ENCODE results near the gene WDR64.
"Not testable (repeated sequence)": the region's sequence is repeated elsewhere in the genome, so short reads cannot be mapped to it uniquely, and the experiment has no call there.

WDR64 gene

DNA sequence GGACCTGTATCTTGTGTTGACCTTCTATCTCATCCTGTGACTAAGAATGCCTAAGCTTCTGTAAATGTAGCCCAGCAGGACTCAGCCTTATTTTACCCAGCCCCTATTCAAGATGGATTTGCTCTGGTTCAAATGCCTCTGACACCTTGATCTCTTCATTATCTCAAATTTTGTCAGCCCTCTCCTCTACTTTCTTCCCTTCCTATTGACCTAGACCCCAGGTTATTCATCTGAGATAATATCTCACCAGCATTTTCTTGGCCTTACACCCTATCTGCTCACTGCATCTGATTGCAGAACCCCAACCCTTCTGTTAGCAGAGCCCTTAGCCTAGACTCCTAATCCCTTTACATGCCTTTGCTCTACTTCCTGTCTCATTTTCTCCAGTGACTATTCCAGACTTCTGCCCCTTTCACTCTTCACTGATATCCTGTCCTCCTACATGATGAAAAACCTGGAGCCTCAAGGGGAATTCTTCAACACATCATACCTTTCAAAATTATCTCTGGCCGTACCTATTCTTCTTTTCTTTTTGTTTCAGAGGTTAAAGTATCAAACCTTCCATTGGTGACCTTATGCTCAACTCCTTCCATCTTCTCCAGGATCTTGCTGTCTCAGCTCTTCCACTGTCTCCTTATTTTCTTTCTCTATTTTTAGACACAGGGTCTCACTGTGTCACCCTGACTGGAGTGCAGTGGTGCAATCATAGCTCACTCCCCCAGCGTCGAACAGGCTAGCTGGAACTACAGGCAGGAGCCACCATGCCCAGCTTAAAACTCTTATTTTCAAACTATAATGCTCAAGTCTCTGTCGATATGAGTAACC is 44.9 kb downstream of the WDR64 start:
- Histone ChIP-seq H3K4me3 (ENCODE audit: low read length) (no peak overlapping the region), H3K27me3 (ENCODE audit: control insufficient read depth, insufficient read depth, low read length) (no peaks in the 10 kb centered on the region), H3K9ac (ENCODE audit: low read length) (no peak overlapping the region), H3K4me1 (ENCODE audit: control insufficient read depth, insufficient read depth, low read length) (no peaks in the 10 kb centered on the region), H3K36me3 (ENCODE audit: control insufficient read depth, insufficient read depth, low read length) (no peaks in the 10 kb centered on the region), H3K9me3 (ENCODE audit: control insufficient read depth, low read length) (no peaks in the 10 kb centered on the region)

DNA sequence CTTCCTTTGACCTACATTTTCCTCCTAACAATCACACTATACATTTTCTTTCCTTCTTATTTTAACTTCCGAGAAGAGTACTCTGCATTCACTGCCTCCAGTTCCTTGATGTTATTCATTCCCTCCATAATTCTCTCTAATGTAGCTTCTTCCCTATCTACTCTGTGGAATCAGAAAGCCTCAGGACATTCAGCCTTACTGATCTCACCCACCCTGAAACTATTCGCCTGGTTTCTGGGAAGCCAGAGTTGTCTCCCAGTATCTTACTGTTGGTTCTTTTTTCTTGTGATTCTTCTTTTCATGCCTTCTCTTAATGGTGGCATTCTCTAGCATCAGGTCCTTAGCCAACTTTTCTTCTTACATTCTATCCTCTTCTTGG is 45.5 kb downstream of the WDR64 start:
- no peaks in the 10 kb centered on the region for H3K9me3 ChIP-seq (ENCODE audit: control insufficient read depth, low read length)
- H3K4me1 ChIP-seq (ENCODE audit: control insufficient read depth, insufficient read depth, low read length), result no peaks in the 10 kb centered on the region
- H3K4me3 ChIP-seq (ENCODE audit: low read length), result no peak overlapping the region
- H3K36me3 ChIP-seq (ENCODE audit: control insufficient read depth, insufficient read depth, low read length), result no peaks in the 10 kb centered on the region
- no peak overlapping the region for H3K9ac ChIP-seq (ENCODE audit: low read length)
- no peaks in the 10 kb centered on the region for H3K27me3 ChIP-seq (ENCODE audit: control insufficient read depth, insufficient read depth, low read length)

DNA sequence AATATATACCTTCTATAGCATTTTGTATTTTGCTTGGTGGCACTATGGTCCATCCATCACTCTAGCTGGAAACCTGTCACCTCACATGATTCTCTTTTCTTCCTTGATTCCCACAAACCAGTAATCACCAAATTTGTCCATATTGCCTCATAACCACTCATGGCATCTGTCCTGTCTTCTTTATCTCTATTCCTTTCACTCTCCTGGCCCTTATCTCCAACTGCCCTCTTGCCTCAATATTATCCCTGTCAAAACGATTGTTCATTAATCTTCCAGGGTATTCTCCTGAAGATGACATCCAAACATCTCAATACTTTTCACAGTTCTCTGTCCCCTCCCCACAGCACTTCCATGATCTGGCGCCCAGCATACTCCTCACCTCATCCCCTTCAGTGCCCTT is 46.1 kb downstream of the WDR64 start:
- H3K36me3 ChIP-seq (ENCODE audit: control insufficient read depth, insufficient read depth, low read length), result no peaks in the 10 kb centered on the region
- no peaks in the 10 kb centered on the region for H3K9me3 ChIP-seq (ENCODE audit: control insufficient read depth, low read length)
- H3K4me1 ChIP-seq (ENCODE audit: control insufficient read depth, insufficient read depth, low read length), result no peaks in the 10 kb centered on the region
- no peak overlapping the region for H3K4me3 ChIP-seq (ENCODE audit: low read length)
- H3K27me3 ChIP-seq (ENCODE audit: control insufficient read depth, insufficient read depth, low read length), result no peaks in the 10 kb centered on the region
- no peak overlapping the region for H3K9ac ChIP-seq (ENCODE audit: low read length)

DNA sequence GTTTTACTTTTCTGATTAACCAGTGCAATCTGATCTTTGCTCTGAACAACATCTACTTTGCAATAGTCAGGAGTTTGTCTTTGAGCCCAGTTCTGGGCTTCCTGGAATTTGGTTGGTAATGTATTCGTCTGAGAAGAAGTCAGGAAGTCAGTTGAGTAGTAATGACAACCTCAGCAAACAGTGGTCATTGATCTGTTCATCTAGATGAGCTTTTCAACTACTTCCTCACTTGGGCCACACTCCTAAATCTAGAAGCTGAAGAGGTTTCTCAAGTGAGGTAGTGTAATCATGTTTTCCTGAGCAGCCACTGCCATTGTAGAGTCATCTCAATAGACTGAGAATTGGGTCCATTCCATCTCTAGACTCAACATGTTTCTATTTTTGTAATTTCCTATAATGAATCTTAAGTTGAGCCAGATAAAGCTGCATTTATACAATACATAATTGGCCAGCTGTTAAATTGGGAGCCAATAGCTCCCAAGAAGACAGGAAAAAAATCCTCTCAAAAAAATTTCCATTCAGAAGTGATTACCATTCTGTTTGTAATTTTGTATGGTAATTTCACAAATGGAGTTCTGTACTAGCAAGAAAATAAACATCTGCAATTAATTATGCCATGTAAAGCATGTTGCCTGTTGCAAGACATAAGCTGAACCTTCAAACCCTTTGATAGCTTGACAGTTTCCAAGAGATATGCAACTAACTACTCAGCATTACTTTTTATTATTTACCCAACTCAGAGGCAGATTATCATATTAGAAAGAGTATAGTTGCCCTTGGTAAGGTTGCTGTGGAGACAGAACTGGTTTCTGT is 49.6 kb downstream of the WDR64 start:
- H3K9me3 ChIP-seq (ENCODE audit: control insufficient read depth, low read length), result no peaks in the 10 kb centered on the region
- H3K36me3 ChIP-seq (ENCODE audit: control insufficient read depth, insufficient read depth, low read length), result no peaks in the 10 kb centered on the region
- H3K4me3 ChIP-seq (ENCODE audit: low read length), result no peak overlapping the region
- H3K27me3 ChIP-seq (ENCODE audit: control insufficient read depth, insufficient read depth, low read length), result no peaks in the 10 kb centered on the region
- H3K4me1 ChIP-seq (ENCODE audit: control insufficient read depth, insufficient read depth, low read length), result no peaks in the 10 kb centered on the region
- no peak overlapping the region for H3K9ac ChIP-seq (ENCODE audit: low read length)

GRCh38 chr1:241702442-241703373 is 50.6 kb downstream of the WDR64 start:
- H3K4me3 ChIP-seq (ENCODE audit: low read length), result no peak overlapping the region
- H3K9me3 ChIP-seq (ENCODE audit: control insufficient read depth, low read length), result no peaks in the 10 kb centered on the region
- no peak overlapping the region for H3K9ac ChIP-seq (ENCODE audit: low read length)
- H3K27me3 ChIP-seq (ENCODE audit: control insufficient read depth, insufficient read depth, low read length), result no peaks in the 10 kb centered on the region
- H3K36me3 ChIP-seq (ENCODE audit: control insufficient read depth, insufficient read depth, low read length), result no peaks in the 10 kb centered on the region
- no peaks in the 10 kb centered on the region for H3K4me1 ChIP-seq (ENCODE audit: control insufficient read depth, insufficient read depth, low read length)

DNA sequence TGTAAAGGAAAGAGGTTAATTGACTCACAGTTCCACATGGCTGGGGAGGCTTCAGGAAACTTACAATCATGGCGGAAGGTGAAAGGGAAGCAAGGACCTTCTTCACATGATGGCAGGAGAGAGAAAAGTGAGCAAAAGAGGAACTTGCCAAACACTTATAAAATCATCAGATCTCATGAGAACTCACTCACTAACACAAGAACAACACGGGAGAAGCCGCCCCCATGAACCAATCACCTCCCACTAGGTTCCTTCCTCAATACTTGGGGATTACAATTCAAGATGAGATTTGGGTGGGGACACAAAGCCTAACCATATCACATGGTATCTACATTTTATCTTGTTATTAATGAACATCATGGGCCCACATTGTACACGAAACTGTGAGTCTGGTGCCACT is 51.7 kb downstream of the WDR64 start:
- H3K9me3 ChIP-seq (ENCODE audit: control insufficient read depth, low read length); H3K36me3 ChIP-seq (ENCODE audit: control insufficient read depth, insufficient read depth, low read length); H3K4me3 ChIP-seq (ENCODE audit: low read length); H3K4me1 ChIP-seq (ENCODE audit: control insufficient read depth, insufficient read depth, low read length); H3K27me3 ChIP-seq (ENCODE audit: control insufficient read depth, insufficient read depth, low read length); H3K9ac ChIP-seq (ENCODE audit: low read length): not testable (repeated sequence)

- no peaks in the 10 kb centered on the region for H3K36me3 ChIP-seq (ENCODE audit: control insufficient read depth, insufficient read depth, low read length)
- no peaks in the 10 kb centered on the region for H3K9me3 ChIP-seq (ENCODE audit: control insufficient read depth, low read length)
- no peak overlapping the region for H3K4me3 ChIP-seq (ENCODE audit: low read length)
- no peaks in the 10 kb centered on the region for H3K27me3 ChIP-seq (ENCODE audit: control insufficient read depth, insufficient read depth, low read length)
- H3K4me1 ChIP-seq (ENCODE audit: control insufficient read depth, insufficient read depth, low read length), result no peaks in the 10 kb centered on the region
- H3K9ac ChIP-seq (ENCODE audit: low read length), result no peak overlapping the region
Observed at GRCh38 chr1:241706257-241706656, 54.2 kb downstream of the WDR64 start.

GRCh38 chr1:241706967-241707366 is 54.9 kb downstream of the WDR64 start:
- H3K4me1 ChIP-seq (ENCODE audit: control insufficient read depth, insufficient read depth, low read length), result no peaks in the 10 kb centered on the region
- no peak overlapping the region for H3K9ac ChIP-seq (ENCODE audit: low read length)
- no peak overlapping the region for H3K4me3 ChIP-seq (ENCODE audit: low read length)
- H3K27me3 ChIP-seq (ENCODE audit: control insufficient read depth, insufficient read depth, low read length), result no peaks in the 10 kb centered on the region
- no peaks in the 10 kb centered on the region for H3K36me3 ChIP-seq (ENCODE audit: control insufficient read depth, insufficient read depth, low read length)
- no peaks in the 10 kb centered on the region for H3K9me3 ChIP-seq (ENCODE audit: control insufficient read depth, low read length)

DNA sequence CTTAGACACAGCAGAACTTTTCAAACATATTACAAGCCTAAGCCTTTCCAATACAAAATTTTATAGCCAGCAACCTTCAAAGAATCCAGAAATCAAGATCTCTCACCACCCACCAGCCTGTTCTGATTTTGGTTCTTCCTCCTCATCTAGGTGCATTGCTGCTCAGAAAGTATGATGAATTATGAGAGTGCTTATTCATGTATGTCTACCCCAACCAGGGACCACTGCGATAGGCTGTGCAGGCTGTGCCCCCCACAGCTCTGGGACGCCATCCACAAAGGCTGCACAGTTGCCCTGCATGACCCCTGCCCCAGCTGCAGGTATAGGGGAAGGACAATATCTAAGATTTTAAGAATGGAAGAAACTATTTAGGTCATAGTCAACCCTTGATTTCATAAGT is 55.4 kb downstream of the WDR64 start:
- no peaks in the 10 kb centered on the region for H3K36me3 ChIP-seq (ENCODE audit: control insufficient read depth, insufficient read depth, low read length)
- no peaks in the 10 kb centered on the region for H3K9me3 ChIP-seq (ENCODE audit: control insufficient read depth, low read length)
- no peaks in the 10 kb centered on the region for H3K4me1 ChIP-seq (ENCODE audit: control insufficient read depth, insufficient read depth, low read length)
- H3K4me3 ChIP-seq (ENCODE audit: low read length), result no peak overlapping the region
- H3K27me3 ChIP-seq (ENCODE audit: control insufficient read depth, insufficient read depth, low read length), result no peaks in the 10 kb centered on the region
- H3K9ac ChIP-seq (ENCODE audit: low read length), result no peak overlapping the region

DNA sequence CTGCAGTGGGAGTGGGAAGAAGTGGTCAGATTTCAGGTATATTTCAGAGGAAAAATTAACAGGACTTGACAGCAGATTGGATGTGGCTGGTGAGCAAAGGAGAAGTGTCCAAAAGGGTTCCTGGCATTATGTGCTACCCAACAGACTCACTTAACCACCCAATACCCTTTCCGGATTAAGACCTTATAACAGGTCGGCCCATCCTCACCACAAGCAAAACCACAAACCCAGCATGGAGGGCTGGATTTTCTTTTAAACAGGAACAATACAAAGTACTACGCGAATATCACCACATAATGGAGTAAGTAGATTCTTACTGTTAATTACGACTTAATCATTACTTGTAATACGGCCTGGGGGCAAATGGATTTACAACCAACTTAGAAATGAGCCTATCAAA is 59.2 kb downstream of the WDR64 start:
- H3K9me3 ChIP-seq (ENCODE audit: control insufficient read depth, low read length), result no peaks in the 10 kb centered on the region
- no peak overlapping the region for H3K9ac ChIP-seq (ENCODE audit: low read length)
- H3K4me1 ChIP-seq (ENCODE audit: control insufficient read depth, insufficient read depth, low read length), result no peaks in the 10 kb centered on the region
- H3K27me3 ChIP-seq (ENCODE audit: control insufficient read depth, insufficient read depth, low read length), result no peaks in the 10 kb centered on the region
- H3K36me3 ChIP-seq (ENCODE audit: control insufficient read depth, insufficient read depth, low read length), result no peaks in the 10 kb centered on the region
- H3K4me3 ChIP-seq (ENCODE audit: low read length), result no peak overlapping the region

GRCh38 chr1:241713316-241713715 is 61.2 kb downstream of the WDR64 start:
- no peaks in the 10 kb centered on the region for H3K9me3 ChIP-seq (ENCODE audit: control insufficient read depth, low read length)
- no peak overlapping the region for H3K4me3 ChIP-seq (ENCODE audit: low read length)
- no peaks in the 10 kb centered on the region for H3K36me3 ChIP-seq (ENCODE audit: control insufficient read depth, insufficient read depth, low read length)
- no peak overlapping the region for H3K9ac ChIP-seq (ENCODE audit: low read length)
- H3K4me1 ChIP-seq (ENCODE audit: control insufficient read depth, insufficient read depth, low read length), result no peaks in the 10 kb centered on the region
- H3K27me3 ChIP-seq (ENCODE audit: control insufficient read depth, insufficient read depth, low read length), result no peaks in the 10 kb centered on the region
